Upper lobe of left lung (tissue), 4 donors: ENCODE measurements around the gene SERPINA1.

ENCODE experiments used
- CTCF ChIP-seq, 6 experiments: fragments of 450-650 bp in 4 of 6; fragments of 200-600 bp in 2 of 6; sonication (generic) in 2 of 6; IDR thresholded peaks; one replicate each; pipeline ENCODE4 v1.5.1; 2016 to 2019; ENCODE audit warnings: antibody characterized with exemption in 6 of 6
- EP300 ChIP-seq, 4 donors: sonication (generic); formaldehyde crosslinking; IDR thresholded peaks; one replicate each; pipeline ENCODE4 v1.5.1; 2017; ENCODE audit warnings: antibody characterized with exemption in 4 of 4, control low read depth in 2 of 4
- POLR2A ChIP-seq, 4 donors: fragments of 450-650 bp; IDR thresholded peaks; one replicate each; pipeline ENCODE4 v1.5.1; 2016 to 2017; ENCODE audit warnings: antibody characterized with exemption in 4 of 4, mild to moderate bottlenecking in 2 of 4
- POLR2AphosphoS5 ChIP-seq, 2 donors: sonication (generic); formaldehyde crosslinking; IDR thresholded peaks; one replicate each; pipeline ENCODE4 v1.5.1; 2017; ENCODE audit warnings: antibody characterized with exemption in 2 of 2

GRCh38 chr14:94393474-94393873, 5.1 kb upstream of the SERPINA1 start:
- TF ChIP-seq CTCF (IDR thresholded peaks at IDR 0.05) (no peak), POLR2AphosphoS5 (IDR thresholded peaks at IDR 0.05) (no peak), POLR2A (IDR thresholded peaks at IDR 0.05) (no peak), EP300 (IDR thresholded peaks at IDR 0.05) (no peak)
